VCaP (cell line): ENCODE data around the gene LPO.

ENCODE experiments used
- H3K27ac ChIP-seq: fragments of 450-650 bp; 2 replicates; pipeline ENCODE4 v1.5.1; 2017
- CTCF ChIP-seq: fragments of 450-650 bp; conservative IDR thresholded peaks from 2 replicates; pipeline ENCODE4 v1.5.1; 2017; ENCODE audit warnings: mild to moderate bottlenecking, moderate library complexity

LPO gene

DNA sequence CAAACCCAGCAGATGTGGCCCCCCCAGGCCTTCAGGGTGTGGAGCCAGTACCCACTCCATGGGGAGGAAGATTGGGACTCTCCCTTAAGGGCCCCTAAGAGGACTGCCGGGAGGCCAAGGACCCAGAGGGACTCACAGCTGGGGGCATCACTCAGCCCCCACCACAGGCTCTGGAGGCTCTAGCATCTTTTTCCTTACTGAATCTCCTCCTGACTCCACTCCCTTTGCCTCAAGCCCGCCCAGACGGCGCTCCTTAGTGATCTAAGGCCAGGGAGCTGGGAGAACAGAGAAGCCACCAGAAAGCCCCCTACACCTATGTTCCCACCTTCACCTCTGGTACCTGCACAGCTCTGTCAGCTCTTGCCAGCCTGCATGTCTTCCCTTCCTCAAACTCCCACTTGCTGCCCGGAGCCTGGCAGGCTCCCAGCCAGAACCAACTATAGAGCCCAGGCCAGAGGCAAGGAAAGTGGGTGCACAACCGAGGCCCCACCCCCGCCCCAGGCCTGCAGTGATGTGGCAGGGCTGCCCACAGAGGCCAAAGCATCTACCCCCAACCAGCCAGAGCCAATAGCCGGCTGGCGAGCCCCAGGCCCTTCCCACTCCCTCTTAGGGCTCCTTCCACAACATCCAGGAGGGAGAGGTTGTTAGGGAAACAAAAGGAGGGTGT lies 64.7 kb downstream of the LPO start:
- no peak overlapping the region for H3K27ac ChIP-seq
- TF ChIP-seq CTCF: no peak

GRCh38 chr17:58303971-58304749 lies 65.8 kb downstream of the LPO start:
- H3K27ac ChIP-seq: no peak overlapping the region
- peak; percentile 79 for TF ChIP-seq CTCF

DNA sequence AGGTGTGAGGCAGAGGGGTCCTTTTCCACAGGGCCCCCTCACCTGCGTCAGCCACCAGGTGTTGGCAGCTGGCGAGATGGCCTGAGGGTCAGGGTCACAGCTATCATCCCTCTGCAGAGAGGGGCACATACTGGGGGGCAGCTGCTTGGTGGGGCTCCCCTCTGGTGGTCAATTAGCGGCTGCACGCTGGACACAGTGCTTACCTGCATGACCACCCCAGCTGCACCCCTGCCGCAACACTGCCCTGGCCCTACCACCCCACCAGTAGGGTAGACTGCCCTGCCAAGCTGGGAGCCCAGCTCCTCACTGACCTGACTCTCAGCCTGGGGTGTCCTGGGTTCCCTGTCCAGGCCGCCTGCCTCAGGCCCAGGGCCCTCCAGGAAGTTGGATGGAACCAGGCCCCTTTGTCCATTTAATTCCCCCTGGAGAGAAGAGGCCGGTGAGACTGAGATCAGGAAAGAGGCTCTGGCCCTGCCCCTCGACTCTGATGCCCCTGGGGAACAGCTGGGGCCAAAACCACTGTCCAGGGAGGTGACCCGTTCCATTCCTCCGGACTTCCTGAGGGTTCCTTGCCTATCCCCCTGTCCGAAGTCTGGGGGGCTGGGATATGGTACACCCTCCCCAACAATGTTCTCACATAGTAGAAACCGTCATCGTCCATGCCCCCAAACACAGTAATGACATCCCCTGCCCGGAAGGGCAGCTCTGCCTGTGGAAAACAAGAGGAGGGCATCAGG lies 66.5 kb downstream of the LPO start:
- TF ChIP-seq CTCF: no peak
- no peak overlapping the region for H3K27ac ChIP-seq

- no peak for TF ChIP-seq CTCF
- H3K27ac ChIP-seq: no peak overlapping the region
These were observed 67.2 kb downstream of the LPO start for GRCh38 chr17:58305626-58306025.

- no peak overlapping the region for H3K27ac ChIP-seq
- TF ChIP-seq CTCF: no peak
These were observed 68.0 kb downstream of the LPO start for GRCh38 chr17:58306131-58306951.

DNA sequence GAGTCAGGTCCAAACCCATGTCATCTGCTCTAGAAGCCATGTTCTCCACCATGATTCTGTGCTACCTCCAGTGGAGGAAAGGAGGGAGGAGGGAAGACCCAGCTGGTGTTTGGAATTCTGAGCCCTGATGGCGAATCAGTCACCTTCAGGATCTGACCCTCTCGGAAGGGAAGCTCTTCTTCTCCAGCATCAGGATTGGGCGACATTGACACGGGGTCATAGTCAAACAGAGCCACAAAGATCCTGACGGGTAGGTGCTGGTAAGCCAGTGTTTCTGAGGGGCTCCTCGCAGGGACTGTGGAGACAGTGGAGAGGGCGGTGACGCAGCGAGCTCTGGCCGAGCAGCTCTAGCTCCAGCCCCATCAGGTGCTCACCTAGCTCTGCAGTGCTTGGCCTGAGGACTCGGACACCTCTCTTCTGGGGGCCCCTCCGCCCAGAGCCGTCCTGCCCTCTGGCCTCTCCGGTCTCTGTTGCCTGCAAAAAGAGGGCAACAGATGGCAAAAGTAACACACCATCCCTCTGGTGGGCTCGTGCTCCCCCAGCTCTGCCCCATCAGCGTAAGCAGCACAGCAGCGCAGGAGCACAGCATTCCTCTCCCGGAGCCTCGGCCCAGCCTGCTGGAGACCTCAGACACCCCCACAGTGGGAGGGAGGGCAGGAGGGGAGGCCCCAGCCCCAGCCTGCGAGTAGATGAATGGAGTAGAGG lies 69.2 kb downstream of the LPO start:
- H3K27ac ChIP-seq: no peak overlapping the region
- TF ChIP-seq CTCF: no peak
